ENCODE results near the gene SLC9A7.

- TF ChIP-seq EZH2phosphoT487 (IDR thresholded peaks at IDR 0.05; ENCODE audit: insufficient read depth, low read depth) (no peak), EZH2 (IDR thresholded peaks at IDR 0.05; ENCODE audit: insufficient read depth, poor library complexity, severe bottlenecking) (no peak)
Measured at GRCh38 chrX:46607916-46608315, 151.0 kb downstream of the SLC9A7 start.
